IPS DF 4.7 (cell line): Measurements from ENCODE around the gene FANCM.
"Not testable (repeated sequence)": the region's sequence is repeated elsewhere in the genome, so short reads cannot be mapped to it uniquely, and the experiment has no call there.

Source experiments
- DNase-seq: peaks from one replicate; pipeline ENCODE4 v3.0.0-alpha.2; 2013; ENCODE audit warnings: low spot score; ENCODE audit errors: extremely low read depth

Gene FANCM

DNA sequence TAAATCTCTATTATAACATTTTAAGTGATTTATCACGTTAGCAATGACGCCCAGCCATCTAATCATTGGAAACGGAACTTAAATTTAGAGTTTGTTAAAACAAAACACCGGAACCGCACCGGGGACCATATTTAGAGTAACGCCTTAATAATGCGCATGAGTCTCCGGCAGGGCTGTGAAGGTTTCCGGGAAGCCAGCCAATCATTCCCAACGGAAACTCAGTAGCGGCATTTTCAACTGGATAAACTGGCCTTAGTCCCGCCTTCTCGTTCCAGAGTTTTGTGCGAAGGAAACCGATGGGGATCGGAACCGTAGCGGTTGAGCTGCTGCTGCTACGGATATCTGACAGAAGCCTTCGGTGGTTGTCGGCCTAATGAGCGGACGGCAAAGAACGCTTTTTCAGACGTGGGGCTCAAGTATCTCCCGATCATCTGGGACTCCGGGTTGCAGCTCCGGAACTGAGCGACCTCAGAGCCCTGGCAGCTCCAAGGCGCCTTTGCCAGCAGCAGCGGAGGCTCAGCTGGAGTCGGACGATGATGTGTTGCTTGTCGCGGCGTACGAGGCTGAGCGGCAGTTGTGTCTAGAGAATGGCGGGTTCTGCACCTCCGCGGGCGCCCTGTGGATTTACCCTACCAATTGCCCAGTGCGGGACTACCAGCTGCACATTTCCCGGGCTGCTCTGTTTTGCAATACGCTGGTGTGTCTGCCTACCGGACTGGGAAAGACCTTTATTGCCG, at the start of gene FANCM:
Gene FANCM, plus strand, starts transcription at position 272 of the 737 bp plus-strand sequence. Its CDS starts 102 bp downstream, at position 374.
- peak; percentile 98 for DNase-seq

DNA sequence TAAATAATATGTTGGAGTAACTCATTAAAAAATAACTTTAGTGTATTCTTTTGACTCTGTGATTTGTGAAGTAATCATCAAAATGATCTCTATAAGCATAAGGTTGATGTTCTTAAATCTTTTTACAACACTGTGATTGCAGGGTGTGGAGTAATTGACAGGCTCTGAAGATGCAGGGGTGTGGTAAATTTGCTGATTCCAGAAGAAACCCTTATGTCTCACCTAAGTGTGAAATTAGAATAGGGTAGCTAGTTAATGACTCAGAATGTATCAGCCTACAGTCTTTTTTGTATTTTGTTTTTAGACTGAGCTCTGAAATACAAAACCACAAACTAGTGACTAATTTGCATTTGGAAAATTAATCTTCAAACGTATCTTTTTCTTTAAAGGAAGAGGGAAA, 45.9 kb upstream of the FANCM start:
- DNase-seq = no peak

DNA sequence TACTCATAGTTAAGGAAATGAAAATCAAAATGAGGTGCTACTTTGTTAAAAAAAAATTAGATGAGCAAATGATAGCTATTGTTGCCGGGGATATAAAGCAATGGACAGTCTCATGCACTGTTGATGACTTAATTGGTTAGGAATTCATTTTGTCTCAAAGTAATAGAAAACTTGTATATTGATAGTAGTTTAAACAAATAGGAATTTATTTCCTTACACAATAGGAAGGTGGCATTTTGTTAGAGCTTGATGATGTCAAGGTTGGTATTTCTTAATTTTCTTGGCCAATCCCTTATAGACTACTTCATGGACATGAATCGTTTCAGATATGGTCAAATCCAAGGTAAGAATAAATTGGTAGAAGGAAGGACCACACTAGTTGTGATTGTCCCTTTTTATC, 44.0 kb upstream of the FANCM start:
- DNase-seq = no peak

DNA sequence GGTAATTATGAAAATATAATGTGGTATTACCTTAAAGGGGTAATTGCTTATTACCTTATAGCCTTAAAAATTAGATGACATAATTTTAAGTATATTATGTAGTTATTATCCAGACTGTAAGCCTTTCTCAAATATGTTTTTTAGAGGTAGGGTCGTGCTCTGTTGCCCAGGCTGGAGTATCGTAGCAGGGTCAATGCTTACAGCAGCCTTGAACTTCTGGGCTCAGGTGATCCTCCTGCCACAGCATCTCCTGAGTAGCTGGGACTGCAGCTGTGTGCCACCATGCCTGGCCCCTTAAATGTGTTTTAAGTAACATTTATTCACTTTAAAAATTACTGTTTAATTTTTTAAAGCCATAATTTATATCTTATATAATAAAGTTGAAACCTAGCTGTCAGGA, 41.5 kb upstream of the FANCM start:
- no peak for DNase-seq

DNA sequence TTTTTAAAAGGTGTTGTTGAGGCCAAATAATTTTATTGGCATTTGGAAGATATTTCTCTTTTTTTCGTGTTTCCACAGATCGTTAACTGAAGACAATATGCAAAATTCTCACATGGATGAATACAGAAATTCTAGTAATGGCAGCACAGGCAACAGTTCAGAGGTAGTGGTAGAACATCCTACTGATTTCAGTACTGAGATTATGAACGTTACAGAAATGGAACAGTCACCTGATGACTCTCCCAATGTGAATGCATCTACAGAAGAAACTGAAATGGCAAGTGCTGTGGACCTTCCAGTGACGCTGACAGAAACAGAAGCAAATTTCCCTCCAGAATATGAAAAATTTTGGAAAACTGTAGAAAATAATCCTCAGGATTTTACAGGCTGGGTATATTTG, 40.6 kb upstream of the FANCM start:
- DNase-seq = no peak

- DNase-seq = no peak
Observed at GRCh38 chr14:45096218-45096617, 39.5 kb upstream of the FANCM start.

DNA sequence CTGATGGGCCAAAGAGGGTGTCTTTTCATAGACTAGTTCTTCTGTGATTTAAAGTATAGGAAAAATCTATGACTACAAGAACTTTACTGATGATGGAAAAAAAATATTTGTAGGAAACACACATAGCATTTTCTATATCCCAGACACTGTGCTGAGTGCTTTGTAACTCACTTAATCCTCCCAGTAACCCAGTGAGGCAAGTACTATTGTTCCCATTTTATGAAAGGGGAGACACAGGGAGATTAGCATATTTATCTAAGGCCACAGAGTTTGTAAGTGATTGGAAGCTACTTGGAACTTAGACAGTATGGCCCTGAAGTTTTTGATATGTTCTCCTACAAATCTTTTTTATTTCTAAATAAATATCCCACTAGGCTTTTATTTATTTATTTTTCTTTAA, 31.9 kb upstream of the FANCM start:
- no peak for DNase-seq

GRCh38 chr14:45104561-45104960, 31.2 kb upstream of the FANCM start:
- DNase-seq = no peak

GRCh38 chr14:45112896-45113781, 22.6 kb upstream of the FANCM start:
- no peak for DNase-seq

DNA sequence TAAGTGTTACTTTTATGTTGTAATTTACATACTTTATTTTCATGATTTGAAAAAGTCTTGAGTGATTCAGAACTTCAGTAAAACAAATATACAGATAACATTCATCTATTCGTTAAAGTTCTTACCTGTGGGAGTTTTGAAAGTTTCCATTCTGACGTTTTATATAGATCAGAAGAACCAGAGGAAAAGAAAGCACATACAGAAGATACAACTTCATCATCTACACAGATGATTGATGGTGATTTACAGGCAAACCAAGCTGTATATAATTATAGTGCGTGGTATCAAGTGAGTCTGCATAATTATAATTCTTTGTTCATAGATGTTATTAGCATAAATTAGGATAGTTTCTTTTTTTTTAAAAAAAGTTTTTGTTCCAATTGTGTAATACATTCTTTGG, 21.4 kb upstream of the FANCM start:
- DNase-seq = no peak

GRCh38 chr14:45118594-45118993, 17.1 kb upstream of the FANCM start:
- no peak for DNase-seq

DNA sequence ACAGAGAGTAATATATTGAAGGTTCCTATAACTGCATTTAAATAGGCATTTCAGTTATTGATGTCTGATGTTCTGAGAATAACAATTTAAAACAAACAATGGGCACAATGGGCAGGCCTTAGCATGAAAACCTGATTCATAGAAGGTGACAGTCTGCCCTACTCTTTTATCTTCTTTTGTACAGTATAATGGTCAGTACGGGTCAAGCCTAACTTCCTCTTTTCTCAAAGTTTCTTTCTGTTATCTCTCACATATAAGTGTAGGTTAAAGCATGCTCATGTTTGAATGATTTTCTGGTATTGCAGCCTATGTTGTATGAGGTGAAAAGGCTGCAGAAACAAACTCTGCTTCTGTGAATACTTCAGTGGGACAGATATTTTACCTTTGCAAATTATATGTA, 15.6 kb upstream of the FANCM start:
- no peak for DNase-seq

DNA sequence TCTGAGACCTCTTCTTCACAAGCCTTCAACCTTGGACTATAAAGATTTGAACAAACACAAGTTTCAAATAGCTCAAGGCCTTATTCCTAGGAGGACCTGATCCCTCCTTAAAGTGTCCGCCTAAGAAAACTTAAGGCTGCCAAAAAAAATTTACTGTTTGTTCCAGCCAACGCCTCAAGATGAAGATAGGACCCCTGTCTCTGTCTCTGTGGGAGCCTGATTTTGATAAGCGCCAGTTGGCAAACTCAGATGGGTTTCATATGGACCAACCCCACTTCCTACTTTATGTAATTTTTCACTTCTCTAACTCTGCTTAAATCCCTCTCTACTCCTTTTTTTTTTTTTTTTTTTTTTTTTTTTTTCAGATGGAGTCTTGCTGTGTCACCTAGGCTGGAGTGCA, 12.5 kb upstream of the FANCM start:
- DNase-seq = no peak

DNA sequence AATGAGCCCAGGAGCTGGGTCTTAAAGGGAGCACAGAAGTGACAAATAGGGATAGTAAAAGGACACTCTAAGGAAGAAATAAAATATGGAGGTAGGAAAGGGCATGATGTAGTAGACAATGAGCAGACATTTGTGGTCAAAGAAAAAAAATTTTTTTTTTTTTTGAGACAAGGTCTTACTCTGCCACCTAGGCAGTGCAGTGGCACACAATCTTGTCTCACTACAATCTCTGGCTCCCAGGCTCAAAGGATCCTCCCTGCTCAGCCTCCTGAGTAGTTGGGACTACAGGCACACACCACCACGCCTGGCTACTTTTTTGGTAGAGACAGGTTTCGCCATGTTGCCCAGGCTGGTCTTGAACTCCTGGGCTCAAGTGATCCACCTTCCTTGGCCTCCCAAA, 10.0 kb upstream of the FANCM start:
- no peak for DNase-seq

GRCh38 chr14:45128963-45129629, 6.6 kb upstream of the FANCM start:
- DNase-seq = no peak

- no peak for DNase-seq
Observed at GRCh38 chr14:45133683-45134050, 2.1 kb upstream of the FANCM start.

DNA sequence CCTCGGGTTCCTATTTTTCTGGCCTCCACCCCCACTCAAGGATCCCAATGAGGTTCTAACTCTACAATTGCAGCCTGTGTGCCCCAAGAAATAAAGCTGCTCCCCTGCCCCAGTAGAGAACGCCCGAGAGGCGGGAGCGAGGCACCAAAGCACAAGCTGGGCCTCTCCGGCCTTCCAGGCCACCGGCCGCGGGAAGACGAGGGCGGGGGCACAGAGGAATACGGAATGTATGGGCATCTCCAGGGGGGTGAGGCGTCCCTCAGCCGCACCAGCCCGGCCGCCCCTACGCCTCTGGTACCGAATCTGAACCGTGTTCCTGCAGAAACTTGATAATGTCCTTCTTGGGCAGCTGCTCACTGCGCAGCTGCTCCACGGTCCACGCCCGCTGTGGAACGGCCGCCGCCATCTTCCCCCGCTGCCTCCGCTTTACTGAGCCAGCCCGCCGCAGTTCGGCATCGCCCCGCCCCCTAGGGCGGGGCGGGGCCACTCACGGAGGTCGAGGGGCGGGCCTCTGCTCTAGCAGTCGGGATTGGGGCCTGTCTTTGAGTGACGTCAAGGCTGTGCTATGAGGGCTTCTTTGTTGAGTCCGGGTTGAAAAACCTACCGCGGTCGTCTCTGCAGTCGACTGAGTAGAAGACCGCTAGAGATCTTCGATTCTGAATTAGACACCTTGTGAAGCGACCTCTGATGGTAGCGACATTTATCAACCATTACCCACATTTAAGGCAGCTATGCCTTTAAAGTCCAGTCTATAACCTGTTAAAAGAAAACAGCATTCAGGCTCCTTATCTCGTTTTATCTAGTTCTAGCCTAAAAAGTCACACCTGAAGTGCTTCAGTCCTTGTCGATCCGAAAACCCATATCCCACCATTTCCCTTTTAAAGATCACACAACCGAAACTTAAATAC, 1.4 kb upstream of the FANCM start, which contains the start of gene FKBP3:
Gene FKBP3, minus strand, starts transcription at position 431 of the 908 bp plus-strand sequence. Its CDS starts 25 bp downstream, at position 406.
- DNase-seq = peak; percentile 95

DNA sequence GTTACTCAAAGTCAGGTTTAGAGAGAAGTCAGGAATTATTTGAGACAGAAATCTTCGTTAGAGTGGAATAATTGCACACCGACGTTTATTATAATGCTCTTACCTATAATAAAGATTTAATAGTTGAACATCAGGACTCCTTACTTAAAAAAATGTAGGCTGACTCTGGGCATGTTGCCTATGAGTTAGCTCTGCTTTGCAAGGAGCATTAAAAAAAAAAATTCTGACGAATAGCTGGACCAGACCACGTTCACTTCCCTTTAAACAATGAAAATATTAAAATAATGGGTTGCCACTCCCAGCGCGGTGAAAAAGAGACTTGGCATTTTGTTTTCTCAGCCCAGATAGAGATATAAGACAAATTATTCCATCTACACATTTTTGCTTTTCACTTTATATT, 574 bp upstream of the FANCM start:
- no peak for DNase-seq

- DNase-seq = no peak
Observed at GRCh38 chr14:45136399-45136798, 669 bp downstream of the FANCM start.

GRCh38 chr14:45140661-45141187, 5.0 kb downstream of the FANCM start:
- no peak for DNase-seq

GRCh38 chr14:45142083-45142482, 6.4 kb downstream of the FANCM start:
- DNase-seq = not testable (repeated sequence)
